NB4 (cell line): ENCODE measurements around the gene ARHGAP12.

Experiments
- MYC ChIP-seq: IDR thresholded peaks from 2 replicates; pipeline ENCODE4 v1.6.1; 2011; ENCODE audit warnings: low read depth, low read length
- POLR2A ChIP-seq: IDR thresholded peaks from 2 replicates; pipeline ENCODE4 v1.6.1; 2011; ENCODE audit warnings: mild to moderate bottlenecking; ENCODE audit not compliant: insufficient read length; ENCODE audit errors: extremely low read depth
- TF ChIP-seq, protein P1 (sequence below): IDR thresholded peaks from one replicate; pipeline ENCODE4 v1.5.1; 2012; ENCODE audit warnings: low read depth, low read length
- TF ChIP-seq, protein P2 (sequence below): IDR thresholded peaks from 2 replicates; pipeline ENCODE4 v1.6.1; 2011; ENCODE audit warnings: low read depth, low read length

DNA sequence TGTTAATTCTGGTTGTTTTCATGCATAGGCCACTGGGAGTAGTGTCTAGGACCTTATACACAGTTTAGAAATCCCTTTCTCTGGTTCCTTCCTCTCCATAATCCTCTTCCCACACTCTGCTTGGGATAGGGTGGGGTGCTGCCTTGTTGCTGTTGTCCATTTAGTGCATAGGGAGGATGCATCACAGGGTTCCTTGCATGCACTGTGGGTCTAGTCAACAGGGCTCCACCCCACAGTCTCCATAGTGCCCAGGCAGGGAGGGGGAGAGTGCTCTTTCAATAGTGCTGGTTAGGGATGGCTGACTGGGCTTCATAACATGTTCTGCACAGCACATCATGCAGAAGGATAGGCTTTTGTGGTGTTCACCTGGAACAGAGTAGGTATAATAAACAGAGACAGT is 81.1 kb downstream of the ARHGAP12 start:
- TF ChIP-seq, protein P1, sequence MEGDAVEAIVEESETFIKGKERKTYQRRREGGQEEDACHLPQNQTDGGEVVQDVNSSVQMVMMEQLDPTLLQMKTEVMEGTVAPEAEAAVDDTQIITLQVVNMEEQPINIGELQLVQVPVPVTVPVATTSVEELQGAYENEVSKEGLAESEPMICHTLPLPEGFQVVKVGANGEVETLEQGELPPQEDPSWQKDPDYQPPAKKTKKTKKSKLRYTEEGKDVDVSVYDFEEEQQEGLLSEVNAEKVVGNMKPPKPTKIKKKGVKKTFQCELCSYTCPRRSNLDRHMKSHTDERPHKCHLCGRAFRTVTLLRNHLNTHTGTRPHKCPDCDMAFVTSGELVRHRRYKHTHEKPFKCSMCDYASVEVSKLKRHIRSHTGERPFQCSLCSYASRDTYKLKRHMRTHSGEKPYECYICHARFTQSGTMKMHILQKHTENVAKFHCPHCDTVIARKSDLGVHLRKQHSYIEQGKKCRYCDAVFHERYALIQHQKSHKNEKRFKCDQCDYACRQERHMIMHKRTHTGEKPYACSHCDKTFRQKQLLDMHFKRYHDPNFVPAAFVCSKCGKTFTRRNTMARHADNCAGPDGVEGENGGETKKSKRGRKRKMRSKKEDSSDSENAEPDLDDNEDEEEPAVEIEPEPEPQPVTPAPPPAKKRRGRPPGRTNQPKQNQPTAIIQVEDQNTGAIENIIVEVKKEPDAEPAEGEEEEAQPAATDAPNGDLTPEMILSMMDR: no peak
- TF ChIP-seq POLR2A (no peak), MYC (no peak)
- TF ChIP-seq, protein P2, sequence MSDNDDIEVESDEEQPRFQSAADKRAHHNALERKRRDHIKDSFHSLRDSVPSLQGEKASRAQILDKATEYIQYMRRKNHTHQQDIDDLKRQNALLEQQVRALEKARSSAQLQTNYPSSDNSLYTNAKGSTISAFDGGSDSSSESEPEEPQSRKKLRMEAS: no peak
